ENCODE results near the gene BCL2L13.

BCL2L13 gene

DNA sequence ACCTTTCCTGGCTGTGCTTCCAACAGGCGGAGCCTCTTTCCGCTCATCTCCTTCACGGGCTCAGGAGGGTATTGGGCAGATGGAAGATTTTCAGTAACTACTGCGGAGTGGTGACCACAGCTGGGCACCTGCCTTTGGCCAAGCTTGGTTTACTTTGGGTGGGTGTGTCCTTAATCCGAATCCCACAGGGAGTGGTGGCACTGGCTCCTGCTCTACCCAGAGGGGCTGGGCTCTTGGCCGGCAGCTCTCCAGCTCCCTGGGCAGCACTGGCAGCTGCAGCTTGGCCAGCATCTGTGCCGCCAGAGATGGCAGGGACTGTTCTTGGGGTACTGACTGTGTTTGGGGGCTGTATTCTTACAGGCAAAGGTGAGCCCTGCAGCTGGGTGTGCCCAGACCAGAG lies 105.9 kb downstream of the BCL2L13 start:
- TF ChIP-seq, protein P1, sequence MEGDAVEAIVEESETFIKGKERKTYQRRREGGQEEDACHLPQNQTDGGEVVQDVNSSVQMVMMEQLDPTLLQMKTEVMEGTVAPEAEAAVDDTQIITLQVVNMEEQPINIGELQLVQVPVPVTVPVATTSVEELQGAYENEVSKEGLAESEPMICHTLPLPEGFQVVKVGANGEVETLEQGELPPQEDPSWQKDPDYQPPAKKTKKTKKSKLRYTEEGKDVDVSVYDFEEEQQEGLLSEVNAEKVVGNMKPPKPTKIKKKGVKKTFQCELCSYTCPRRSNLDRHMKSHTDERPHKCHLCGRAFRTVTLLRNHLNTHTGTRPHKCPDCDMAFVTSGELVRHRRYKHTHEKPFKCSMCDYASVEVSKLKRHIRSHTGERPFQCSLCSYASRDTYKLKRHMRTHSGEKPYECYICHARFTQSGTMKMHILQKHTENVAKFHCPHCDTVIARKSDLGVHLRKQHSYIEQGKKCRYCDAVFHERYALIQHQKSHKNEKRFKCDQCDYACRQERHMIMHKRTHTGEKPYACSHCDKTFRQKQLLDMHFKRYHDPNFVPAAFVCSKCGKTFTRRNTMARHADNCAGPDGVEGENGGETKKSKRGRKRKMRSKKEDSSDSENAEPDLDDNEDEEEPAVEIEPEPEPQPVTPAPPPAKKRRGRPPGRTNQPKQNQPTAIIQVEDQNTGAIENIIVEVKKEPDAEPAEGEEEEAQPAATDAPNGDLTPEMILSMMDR (IDR thresholded peaks at IDR 0.05; ENCODE audit: low read depth, low read length, missing control alignments), result no peak
- DNase-seq, result no peak
- Histone ChIP-seq H3K36me3 (replicated peaks) (no peaks in the 10 kb centered on the region), H3K4me3 (ENCODE audit: low read depth, low read length) (no peak overlapping the region), H3K27ac (no peak overlapping the region), H3K27me3 (replicated peaks) (no peaks in the 10 kb centered on the region)
- in situ Hi-C loops (cut with HindIII; ENCODE audit: low pct_ligation_motif_present, low sequenced_read_pairs), result no loop called here

DNA sequence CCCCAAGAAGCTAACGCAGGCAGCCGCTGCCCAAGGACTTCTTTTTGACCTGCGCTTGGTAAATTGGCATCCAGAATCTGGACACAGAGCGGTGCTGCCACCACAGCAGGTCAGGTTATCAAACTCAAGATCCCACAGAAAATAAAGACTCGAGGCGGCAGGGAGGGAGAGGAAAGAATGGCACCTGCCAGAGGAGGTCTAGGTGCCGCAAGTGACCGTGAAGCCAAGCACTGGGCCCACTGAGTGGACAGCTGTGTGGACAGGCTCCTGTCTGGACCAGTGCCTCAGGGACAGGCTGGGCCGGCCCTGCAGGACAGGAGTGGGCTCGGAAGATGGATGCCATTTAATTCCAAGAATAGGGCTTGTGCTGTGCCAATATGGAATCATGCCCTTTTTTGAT lies 108.4 kb downstream of the BCL2L13 start:
- H3K27ac ChIP-seq, result no peak overlapping the region
- in situ Hi-C loops (cut with HindIII; ENCODE audit: low pct_ligation_motif_present, low sequenced_read_pairs), result no loop called here
- H3K4me3 ChIP-seq (ENCODE audit: low read depth, low read length), result no peak overlapping the region
- no peak for DNase-seq
- TF ChIP-seq, protein P1 (IDR thresholded peaks at IDR 0.05; ENCODE audit: low read depth, low read length, missing control alignments), result no peak
- H3K27me3 ChIP-seq (replicated peaks), result no peaks in the 10 kb centered on the region
- no peaks in the 10 kb centered on the region for H3K36me3 ChIP-seq (replicated peaks)

DNA sequence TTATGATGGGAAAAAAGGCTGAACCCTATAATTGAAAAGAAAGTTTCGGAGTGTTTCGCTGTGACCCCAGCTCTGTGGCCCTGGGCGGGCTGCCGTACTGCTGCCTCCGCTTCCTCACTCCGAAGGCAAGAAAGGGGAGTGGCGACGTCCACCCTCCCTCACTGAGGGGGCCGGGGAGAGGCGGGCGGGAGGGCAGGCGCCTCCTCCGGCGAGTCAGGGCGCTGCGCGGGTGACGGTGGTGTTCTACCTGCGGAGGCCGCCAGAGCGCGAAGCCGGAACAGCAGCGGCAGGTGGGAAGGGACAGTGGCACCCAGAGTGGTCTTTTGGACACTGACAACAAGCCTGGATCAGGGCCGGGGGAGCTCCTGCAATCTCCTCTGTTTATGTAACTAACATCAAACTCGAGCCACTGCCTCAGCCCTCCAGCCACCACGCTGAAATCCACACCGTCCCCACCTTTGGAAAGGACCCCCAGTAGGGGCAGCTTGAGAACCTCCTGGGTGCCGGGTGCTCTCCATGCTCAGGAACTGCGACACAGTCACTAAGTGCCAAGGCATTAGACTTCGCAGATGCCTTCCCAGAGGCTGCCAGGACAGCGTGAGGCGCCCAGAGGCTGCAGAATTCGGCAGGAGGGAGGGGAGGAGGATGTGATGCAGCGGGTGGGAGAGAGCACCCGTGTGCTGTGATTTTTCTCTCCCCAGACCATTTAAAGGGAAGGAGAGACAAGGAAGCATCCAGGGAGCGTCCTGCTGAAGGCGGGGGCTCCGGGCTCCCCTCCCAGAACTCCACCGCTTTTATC lies 110.2 kb downstream of the BCL2L13 start:
- no peaks in the 10 kb centered on the region for H3K27me3 ChIP-seq (replicated peaks)
- H3K36me3 ChIP-seq (replicated peaks), result no peaks in the 10 kb centered on the region
- in situ Hi-C loops (cut with HindIII; ENCODE audit: low pct_ligation_motif_present, low sequenced_read_pairs), result no loop called here
- TF ChIP-seq, protein P1 (IDR thresholded peaks at IDR 0.05; ENCODE audit: low read depth, low read length, missing control alignments), result no peak
- no peak overlapping the region for H3K4me3 ChIP-seq (ENCODE audit: low read depth, low read length)
- H3K27ac ChIP-seq, result no peak overlapping the region
- DNase-seq, result no peak

DNA sequence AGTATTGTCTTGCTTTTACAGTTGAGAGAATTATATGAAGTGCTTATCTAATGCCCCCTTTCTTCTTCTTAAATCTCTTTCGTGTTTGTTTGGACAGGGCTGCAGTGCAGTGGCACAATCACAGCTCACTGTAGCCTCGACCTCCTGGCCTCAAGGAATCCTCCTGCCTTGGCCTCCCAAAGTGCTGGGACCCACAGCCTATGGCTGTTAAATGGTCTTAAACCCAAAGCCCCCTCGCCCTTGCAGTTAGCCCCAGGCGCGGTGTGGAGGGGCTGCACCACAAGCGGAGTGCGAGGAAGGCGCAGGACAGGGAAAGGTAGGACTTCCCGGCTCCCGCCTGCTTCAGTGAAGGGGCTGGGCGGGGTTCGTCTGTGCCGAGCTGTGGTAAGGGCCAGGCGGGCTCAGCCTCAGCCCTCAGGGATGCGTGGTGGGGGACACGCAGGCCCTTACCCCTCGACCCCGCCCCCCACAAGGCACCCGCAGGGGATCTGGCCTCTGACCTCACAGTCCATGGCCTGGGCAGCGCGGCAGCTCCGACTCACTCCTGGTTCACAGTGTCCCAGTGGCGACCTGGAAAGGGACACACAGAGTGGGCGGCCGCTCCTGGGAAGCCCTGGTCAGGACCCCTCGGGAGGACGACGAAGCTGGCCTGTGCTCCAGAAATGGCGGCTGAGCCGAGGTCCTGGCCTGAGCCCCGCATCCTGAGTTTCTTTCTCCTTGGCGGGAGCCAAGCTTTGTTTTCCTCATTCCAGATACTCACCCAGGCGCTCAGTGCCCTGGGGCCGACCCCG lies 111.2 kb downstream of the BCL2L13 start:
- no peaks in the 10 kb centered on the region for H3K36me3 ChIP-seq (replicated peaks)
- no peak for DNase-seq
- H3K4me3 ChIP-seq (ENCODE audit: low read depth, low read length), result no peak overlapping the region
- H3K27me3 ChIP-seq (replicated peaks), result no peaks in the 10 kb centered on the region
- TF ChIP-seq, protein P1 (IDR thresholded peaks at IDR 0.05; ENCODE audit: low read depth, low read length, missing control alignments), result no peak
- in situ Hi-C loops (cut with HindIII; ENCODE audit: low pct_ligation_motif_present, low sequenced_read_pairs), result no loop called here
- no peak overlapping the region for H3K27ac ChIP-seq

DNA sequence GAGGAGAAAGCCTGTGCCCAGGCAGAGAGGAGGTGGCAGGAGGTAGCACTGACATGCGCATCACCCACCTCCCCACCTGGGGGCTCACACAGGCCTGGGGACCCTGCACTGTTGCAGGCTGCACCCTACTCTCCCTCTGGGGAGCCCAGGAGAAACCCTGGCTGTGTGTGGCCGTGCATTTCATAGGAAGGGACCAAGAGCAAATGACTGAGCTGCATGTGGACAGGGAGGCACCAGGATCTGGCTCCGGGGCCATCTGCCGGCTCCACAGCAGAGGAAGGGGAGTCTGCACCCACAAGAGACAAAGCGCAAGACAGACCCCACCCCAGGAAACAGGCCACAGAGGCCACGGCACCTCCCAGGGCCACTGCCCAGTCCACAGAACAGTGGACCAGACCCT lies 113.0 kb downstream of the BCL2L13 start:
- in situ Hi-C loops (cut with HindIII; ENCODE audit: low pct_ligation_motif_present, low sequenced_read_pairs), result no loop called here
- TF ChIP-seq, protein P1 (IDR thresholded peaks at IDR 0.05; ENCODE audit: low read depth, low read length, missing control alignments), result no peak

More for the DNA sequence above, 113.0 kb downstream of the BCL2L13 start:
- H3K36me3 ChIP-seq (replicated peaks), result no peaks in the 10 kb centered on the region
- H3K27me3 ChIP-seq (replicated peaks), result no peaks in the 10 kb centered on the region
- H3K27ac ChIP-seq, result no peak overlapping the region
- H3K4me3 ChIP-seq (ENCODE audit: low read depth, low read length), result no peak overlapping the region
- no peak for DNase-seq
